Activated naive CD4-positive, alpha-beta T cell treated with anti-CD3 and anti-CD28 coated beads for 36 hours (primary cell): ENCODE data around the gene MZF1. TPM values are rescaled to one million over a fixed set of nuclear protein-coding genes. Genes with fewer than 3 reads are reported as not detected.
"Not testable (repeated sequence)": the region's sequence is repeated elsewhere in the genome, so short reads cannot be mapped to it uniquely, and the experiment has no call there.

Experiments
- CTCF ChIA-PET: fragments of 350-600 bp; sonication (Branson Sonifier 250); formaldehyde crosslinking; loops from one replicate; lab custom pipeline; 2021; ENCODE audit warnings: antibody characterized with exemption; lab: Charles Lee
- DNase-seq: peaks from one replicate; pipeline ENCODE4 v3.0.0-alpha.2; 2020
- H3K27ac Mint-ChIP-seq: one replicate; pipeline ENCODE4 v1.8.0; 2021; ENCODE audit warnings: mild to moderate bottlenecking, mixed read lengths
- H3K27me3 Mint-ChIP-seq: one replicate; pipeline ENCODE4 v1.8.0; 2021; ENCODE audit warnings: low read depth, mixed read lengths
- H3K36me3 Mint-ChIP-seq: one replicate; pipeline ENCODE4 v1.8.0; 2021; ENCODE audit warnings: low read depth, mixed read lengths
- H3K4me1 Mint-ChIP-seq: one replicate; pipeline ENCODE4 v1.8.0; 2021; ENCODE audit warnings: low read depth, mixed read lengths
- H3K4me3 Mint-ChIP-seq: one replicate; pipeline ENCODE4 v1.8.0; 2021; ENCODE audit warnings: mild to moderate bottlenecking, moderate library complexity, mixed read lengths
- H3K9me3 Mint-ChIP-seq: one replicate; pipeline ENCODE4 v1.8.0; 2021; ENCODE audit warnings: mixed read lengths
- intact Hi-C: fragments of 100-400 bp; cut with micrococcal nuclease; formaldehyde crosslinking; loops from one replicate; pipeline ENCODE4 v1.15.1; 2023
- total RNA-seq, 2 experiments: library from RNA; stranded (reverse); gene quantifications; one replicate each; pipeline ENCODE4 v1.2.3, GENCODE V29; 2021

Gene MZF1
- total RNA-seq, 2 experiments from 2014 or later, result 13.3 to 13.4 TPM

GRCh38 chr19:58542641-58543372 lies 30.3 kb downstream of the MZF1 start:
- H3K27ac Mint-ChIP-seq, DNase-seq: not testable (repeated sequence)
- H3K4me3 Mint-ChIP-seq, result peak overlapping the region; percentile 1

GRCh38 chr19:58539169-58539559 lies 34.0 kb downstream of the MZF1 start:
- H3K36me3 Mint-ChIP-seq, H3K27ac Mint-ChIP-seq, CTCF ChIA-PET, H3K9me3 Mint-ChIP-seq, intact Hi-C loops, DNase-seq: not testable (repeated sequence)
- Mint-ChIP-seq H3K4me3 (peak overlapping the region; percentile 12), H3K4me1 (peaks cover 11% of the 10 kb centered on the region), H3K27me3 (peaks cover 21% of the 10 kb centered on the region)

More at GRCh38 chr19:58542641-58543372, 30.3 kb downstream of the MZF1 start:
- CTCF ChIA-PET, result interaction anchor here (6.8 kb wide), 1 partner anchor 23 kb away, joined by 34 read pairs; the partner anchor contains the start of gene ZBTB45
- Mint-ChIP-seq H3K27me3 (peaks cover 18% of the 10 kb centered on the region), H3K36me3 (peaks cover 31% of the 10 kb centered on the region), H3K4me1 (peaks cover 31% of the 10 kb centered on the region)
- H3K9me3 Mint-ChIP-seq, intact Hi-C loops: not testable (repeated sequence)

- no peak overlapping the region for H3K27ac Mint-ChIP-seq
Measured at GRCh38 chr19:58538257-58539168, 34.6 kb downstream of the MZF1 start.

GRCh38 chr19:58536852-58537798 lies 36.0 kb downstream of the MZF1 start:
- Mint-ChIP-seq H3K4me3 (peak overlapping the region; percentile 21), H3K36me3 (no peaks in the 10 kb centered on the region), H3K27me3 (peaks cover 12% of the 10 kb centered on the region), H3K4me1 (peaks cover 5% of the 10 kb centered on the region), H3K9me3 (no peaks in the 10 kb centered on the region), H3K27ac (no peak overlapping the region)
- CTCF ChIA-PET, result interaction anchor here (1.4 kb wide), 1 partner anchor 17 kb away, joined by 4 read pairs; the partner anchor contains the start of gene ZBTB45
- intact Hi-C loops, result no loop called here
- DNase-seq, result no peak

More at GRCh38 chr19:58538257-58539168, 34.6 kb downstream of the MZF1 start:
- CTCF ChIA-PET, result interaction anchor here (0.6 to 1.4 kb wide), 2 partner anchors 19 to 43 kb away, joined by 3 to 4 read pairs; partner anchors contain the start of gene ZBTB45
- Mint-ChIP-seq H3K4me3 (peak overlapping the region; percentile 70), H3K4me1 (peaks cover 7% of the 10 kb centered on the region), H3K36me3 (no peaks in the 10 kb centered on the region), H3K27me3 (peaks cover 17% of the 10 kb centered on the region), H3K9me3 (no peaks in the 10 kb centered on the region)
- intact Hi-C loops, result no loop called here
- DNase-seq, result peak; percentile 71

- no peaks in the 10 kb centered on the region for H3K9me3 Mint-ChIP-seq
- CTCF ChIA-PET, result no interaction called here
- peaks cover 5% of the 10 kb centered on the region for H3K4me1 Mint-ChIP-seq
- intact Hi-C loops, result no loop called here
- DNase-seq, result no peak
- no peak overlapping the region for H3K4me3 Mint-ChIP-seq
- H3K27me3 Mint-ChIP-seq, result peaks cover 12% of the 10 kb centered on the region
- no peaks in the 10 kb centered on the region for H3K36me3 Mint-ChIP-seq
- no peak overlapping the region for H3K27ac Mint-ChIP-seq
Measured at GRCh38 chr19:58535857-58536256, 37.3 kb downstream of the MZF1 start.

GRCh38 chr19:58531034-58531840 lies 41.9 kb downstream of the MZF1 start:
- H3K36me3 Mint-ChIP-seq, result no peaks in the 10 kb centered on the region
- intact Hi-C loops, result no loop called here
- CTCF ChIA-PET, result interaction anchor here (1.2 kb wide), 1 partner anchor 11 kb away, joined by 5 read pairs; no protein-coding TSS in a partner anchor
- peaks cover 3% of the 10 kb centered on the region for H3K27me3 Mint-ChIP-seq
- no peaks in the 10 kb centered on the region for H3K9me3 Mint-ChIP-seq
- H3K4me1 Mint-ChIP-seq, result no peaks in the 10 kb centered on the region
- no peak for DNase-seq
- H3K27ac Mint-ChIP-seq, result no peak overlapping the region
- H3K4me3 Mint-ChIP-seq, result no peak overlapping the region

- H3K36me3 Mint-ChIP-seq, result no peaks in the 10 kb centered on the region
- H3K27ac Mint-ChIP-seq, result no peak overlapping the region
- H3K27me3 Mint-ChIP-seq, result no peaks in the 10 kb centered on the region
- intact Hi-C loops, result no loop called here
- no peak for DNase-seq
- no peaks in the 10 kb centered on the region for H3K9me3 Mint-ChIP-seq
- CTCF ChIA-PET, result no interaction called here
- no peak overlapping the region for H3K4me3 Mint-ChIP-seq
- H3K4me1 Mint-ChIP-seq, result no peaks in the 10 kb centered on the region
Measured at GRCh38 chr19:58529405-58529804, 43.7 kb downstream of the MZF1 start.

GRCh38 chr19:58522709-58523108 lies 50.4 kb downstream of the MZF1 start:
- intact Hi-C loops, result no loop called here
- Mint-ChIP-seq H3K27ac (no peak overlapping the region), H3K4me3 (no peak overlapping the region), H3K27me3 (no peaks in the 10 kb centered on the region), H3K36me3 (peaks cover 6% of the 10 kb centered on the region), H3K4me1 (peaks cover 22% of the 10 kb centered on the region), H3K9me3 (no peaks in the 10 kb centered on the region)
- no peak for DNase-seq
- CTCF ChIA-PET, result interaction anchor here (1.1 kb wide), 1 partner anchor 22 kb away, joined by 3 read pairs; no protein-coding TSS in a partner anchor

- no peak overlapping the region for H3K27ac Mint-ChIP-seq
- H3K4me1 Mint-ChIP-seq, result peaks cover 24% of the 10 kb centered on the region
- intact Hi-C loops, result no loop called here
- CTCF ChIA-PET, result interaction anchor here (1.7 to 6.4 kb wide), 2 partner anchors 10 to 60 kb away, joined by 5 to 52 read pairs; no protein-coding TSS in a partner anchor
- peaks cover 11% of the 10 kb centered on the region for H3K36me3 Mint-ChIP-seq
- no peak overlapping the region for H3K4me3 Mint-ChIP-seq
- no peaks in the 10 kb centered on the region for H3K9me3 Mint-ChIP-seq
- no peak for DNase-seq
- no peaks in the 10 kb centered on the region for H3K27me3 Mint-ChIP-seq
Measured at GRCh38 chr19:58521651-58522050, 51.5 kb downstream of the MZF1 start.

GRCh38 chr19:58520257-58520599 lies 52.9 kb downstream of the MZF1 start:
- H3K4me1 Mint-ChIP-seq, result peaks cover 34% of the 10 kb centered on the region
- no peaks in the 10 kb centered on the region for H3K27me3 Mint-ChIP-seq
- DNase-seq, result no peak
- H3K9me3 Mint-ChIP-seq, result no peaks in the 10 kb centered on the region
- H3K36me3 Mint-ChIP-seq, result peaks cover 19% of the 10 kb centered on the region
- H3K4me3 Mint-ChIP-seq, result peak overlapping the region; percentile 93
- CTCF ChIA-PET, result interaction anchor here (0.6 to 6.4 kb wide), 20 partner anchors 9 to 292 kb away, joined by 3 to 52 read pairs (median 5); partner anchors contain the start of genes CHMP2A, TRIM28 and ZNF544
- intact Hi-C loops, result no loop called here
- H3K27ac Mint-ChIP-seq, result peak overlapping the region; percentile 98
